ENCODE results near the gene CCDC192.
"Not testable (repeated sequence)": the region's sequence is repeated elsewhere in the genome, so short reads cannot be mapped to it uniquely, and the experiment has no call there.

The CCDC192 gene

GRCh38 chr5:127702926-127703561 lies at the start of gene CCDC192:
Gene CCDC192 (plus strand): TSS chr5:127703391. CDS start chr5:127703446, 55 bp downstream.
- in situ Hi-C loops (cut with HindIII; ENCODE audit: low sequenced_read_pairs), result no loop called here

- in situ Hi-C loops (cut with HindIII; ENCODE audit: low sequenced_read_pairs), result no loop called here
Observed at GRCh38 chr5:127656825-127657224, 46.4 kb upstream of the CCDC192 start.

- in situ Hi-C loops (cut with HindIII; ENCODE audit: low sequenced_read_pairs), result loop anchor here (10.0 kb wide), 1 partner anchor 75 kb away; no protein-coding TSS in a partner anchor
Observed at GRCh38 chr5:127660047-127660733, 43.0 kb upstream of the CCDC192 start.

- in situ Hi-C loops (cut with HindIII; ENCODE audit: low sequenced_read_pairs), result loop anchor here (10.0 kb wide), 1 partner anchor 79 kb away; no protein-coding TSS in a partner anchor
Observed at GRCh38 chr5:127664093-127664492, 39.1 kb upstream of the CCDC192 start.

DNA sequence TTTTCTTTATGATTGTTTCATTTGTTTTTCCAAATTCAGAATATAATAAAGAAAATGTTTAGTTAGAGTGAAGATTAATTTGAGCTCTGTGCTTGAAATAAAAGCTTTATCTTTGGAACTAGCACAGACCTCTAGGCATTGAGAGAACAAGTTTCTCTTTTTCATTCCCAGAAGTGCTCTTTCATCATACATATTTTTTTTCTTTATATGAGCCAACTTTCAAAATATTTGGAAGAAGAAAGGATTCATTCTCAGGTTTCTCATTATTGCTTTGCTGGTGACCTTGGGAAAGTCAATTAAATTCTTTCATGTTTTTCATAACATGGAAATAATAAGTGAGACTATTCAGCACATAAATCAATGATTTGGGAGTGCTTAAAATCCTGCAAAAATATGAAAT lies 37.5 kb upstream of the CCDC192 start:
- in situ Hi-C loops (cut with HindIII; ENCODE audit: low sequenced_read_pairs), result loop anchor here (10.0 kb wide), 1 partner anchor 81 kb away; no protein-coding TSS in a partner anchor

DNA sequence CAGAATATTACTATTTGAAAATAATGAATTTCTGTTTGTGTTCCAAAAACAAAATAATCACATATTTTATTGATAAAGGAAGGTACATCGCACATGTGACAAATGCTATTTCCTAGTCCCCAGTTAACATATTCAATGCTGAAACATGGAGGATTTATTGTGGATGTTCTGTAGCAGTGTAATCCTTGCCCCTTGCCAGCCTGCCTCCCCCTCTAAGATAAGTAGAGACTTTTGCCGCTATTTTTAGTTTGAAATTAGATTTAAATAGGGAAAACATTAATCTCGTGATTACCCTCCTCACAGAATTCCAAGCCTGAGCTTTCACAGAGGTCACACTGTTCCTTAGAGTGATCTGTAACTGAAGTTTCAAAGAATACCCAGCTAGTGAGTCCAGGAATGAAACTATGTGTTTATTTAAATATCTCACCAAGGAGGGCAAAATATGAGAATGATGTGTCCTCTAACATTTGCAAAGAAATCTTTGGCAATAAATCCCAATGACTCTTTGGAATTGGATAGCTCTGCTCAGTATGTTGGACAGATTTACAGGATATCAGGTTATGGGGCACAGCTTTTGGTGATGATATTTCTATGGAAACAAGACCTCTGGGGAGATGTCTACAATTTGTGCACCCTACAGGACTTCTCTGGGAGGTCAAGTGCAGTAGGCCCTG lies 37.0 kb upstream of the CCDC192 start:
- in situ Hi-C loops (cut with HindIII; ENCODE audit: low sequenced_read_pairs), result loop anchor here (10.0 kb wide), 1 partner anchor 81 kb away; no protein-coding TSS in a partner anchor

DNA sequence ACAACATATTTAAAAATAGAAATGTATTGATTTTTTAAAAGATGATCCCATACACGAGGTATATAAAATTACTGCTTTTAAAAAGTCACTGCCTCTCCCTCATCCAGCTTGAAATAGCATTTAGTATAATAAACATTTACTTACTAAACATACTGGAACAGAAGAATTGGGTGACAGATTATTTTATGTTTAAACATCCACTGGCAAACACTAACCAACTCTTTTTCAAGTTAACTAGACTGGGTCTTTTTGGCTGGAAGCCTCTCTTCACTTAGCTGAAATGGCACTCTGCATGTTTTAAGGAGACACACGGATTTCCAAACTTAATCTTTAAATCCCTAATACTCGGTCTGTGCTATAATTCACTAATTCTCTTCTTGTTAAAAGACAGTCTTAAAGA lies 35.3 kb upstream of the CCDC192 start:
- in situ Hi-C loops (cut with HindIII; ENCODE audit: low sequenced_read_pairs), result loop anchor here (10.0 kb wide), 1 partner anchor 83 kb away; no protein-coding TSS in a partner anchor

- in situ Hi-C loops (cut with HindIII; ENCODE audit: low sequenced_read_pairs), result no loop called here
Observed at GRCh38 chr5:127671218-127671617, 32.0 kb upstream of the CCDC192 start.

DNA sequence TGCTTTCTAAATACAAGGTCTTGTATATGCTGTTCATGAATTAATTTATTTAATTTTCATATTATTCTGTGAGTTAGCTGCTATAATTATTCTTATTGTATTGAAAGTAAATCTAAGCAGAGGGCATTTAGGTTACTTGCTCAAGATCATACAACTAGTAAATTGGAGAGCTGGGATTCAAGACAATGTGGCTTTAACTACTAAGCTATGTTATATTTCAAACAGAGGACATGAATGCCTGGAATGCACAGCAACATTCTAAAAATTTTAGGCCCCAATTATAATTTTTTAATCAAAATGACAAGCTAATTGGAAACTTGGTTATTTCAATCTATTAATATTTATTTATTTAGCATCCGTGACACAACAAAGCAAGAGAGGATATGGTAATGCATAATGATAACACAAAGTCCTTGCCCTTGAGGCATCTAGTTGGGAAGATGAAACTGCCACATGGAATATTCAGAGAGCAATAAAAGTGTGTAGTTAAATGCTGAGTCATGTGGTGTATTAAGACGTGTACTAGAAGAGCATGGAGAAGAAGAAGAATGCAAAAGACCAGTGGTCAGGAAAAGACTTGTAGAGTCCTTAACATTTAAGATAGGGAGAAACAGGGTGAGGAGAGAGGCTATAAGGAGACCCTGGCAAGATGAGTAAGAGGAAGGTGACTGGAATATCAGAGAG lies 29.9 kb upstream of the CCDC192 start:
- in situ Hi-C loops (cut with HindIII; ENCODE audit: low sequenced_read_pairs), result no loop called here

DNA sequence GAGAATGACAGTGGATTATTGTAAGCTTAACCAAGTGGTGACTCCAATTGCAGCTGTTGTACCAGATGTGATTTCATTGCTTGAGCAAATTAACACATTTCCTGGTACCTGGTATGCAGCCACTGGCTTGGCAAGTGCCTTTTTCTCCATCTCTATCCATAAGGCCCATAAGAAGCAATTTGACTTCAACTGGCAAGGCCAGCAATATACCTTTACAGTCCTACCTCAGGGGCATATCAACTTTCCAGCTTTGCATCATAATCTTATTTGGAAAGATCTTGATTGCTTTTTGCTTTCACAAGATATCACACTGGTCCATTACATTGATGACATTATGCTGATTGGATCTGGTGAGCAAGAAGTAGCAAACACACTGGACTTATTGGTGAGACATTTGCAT lies 26.2 kb upstream of the CCDC192 start:
- in situ Hi-C loops (cut with HindIII; ENCODE audit: low sequenced_read_pairs), result not testable (repeated sequence)

GRCh38 chr5:127679691-127680330 lies 23.4 kb upstream of the CCDC192 start:
- in situ Hi-C loops (cut with HindIII; ENCODE audit: low sequenced_read_pairs), result not testable (repeated sequence)

- in situ Hi-C loops (cut with HindIII; ENCODE audit: low sequenced_read_pairs), result no loop called here
Observed at GRCh38 chr5:127680595-127680994, 22.6 kb upstream of the CCDC192 start.

DNA sequence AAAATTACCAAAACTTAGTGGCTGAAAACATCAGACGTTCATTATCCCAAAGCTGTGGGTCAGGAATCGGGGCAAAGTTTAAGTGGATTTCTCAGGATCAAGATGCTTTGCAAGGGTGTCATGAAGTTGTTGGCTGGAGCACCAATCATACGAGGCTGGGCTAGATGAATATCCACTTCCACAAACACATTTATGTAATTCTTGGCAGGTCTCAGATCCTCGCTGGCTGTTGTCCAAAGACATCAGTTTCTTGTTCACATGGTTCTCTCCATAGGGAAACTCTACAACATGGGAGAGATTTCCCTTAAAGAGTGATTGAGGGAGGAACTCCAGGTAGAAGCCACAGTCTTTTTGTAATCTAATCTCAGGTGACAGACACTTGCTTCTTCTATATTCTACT lies 20.2 kb upstream of the CCDC192 start:
- in situ Hi-C loops (cut with HindIII; ENCODE audit: low sequenced_read_pairs), result no loop called here

DNA sequence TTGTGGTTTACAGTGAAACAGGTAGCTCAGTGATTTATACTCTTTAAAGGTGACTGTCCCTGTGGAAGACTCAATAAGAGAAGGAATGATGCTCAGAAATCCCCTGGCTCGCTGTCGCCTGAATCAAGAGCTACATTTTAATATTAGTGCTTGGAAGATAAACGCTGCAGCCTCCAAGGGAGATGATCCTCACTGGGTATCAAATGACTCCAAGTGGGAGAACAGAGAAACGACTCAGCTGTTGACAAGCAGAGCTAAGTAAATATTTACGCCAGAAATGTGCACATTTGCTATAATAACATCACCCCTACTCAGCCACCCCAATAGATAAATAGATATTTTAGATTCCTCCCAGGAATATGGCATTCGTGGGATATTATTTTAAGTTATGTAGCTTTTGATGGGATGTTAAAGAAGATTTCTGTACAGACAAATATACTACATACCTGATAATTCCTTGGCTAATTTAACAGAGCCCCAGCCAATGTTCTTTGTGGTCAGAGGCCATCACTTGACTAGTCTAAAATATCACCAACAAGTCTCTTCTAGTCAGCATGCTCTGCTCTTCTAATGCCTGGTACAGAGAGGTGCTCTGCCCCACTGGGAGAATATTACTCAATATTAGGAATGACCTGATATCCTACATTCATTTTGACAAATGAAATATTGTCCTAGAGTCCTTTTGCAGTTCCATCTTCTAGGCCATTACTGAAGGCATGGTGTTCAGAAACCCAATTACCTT lies 18.3 kb upstream of the CCDC192 start:
- in situ Hi-C loops (cut with HindIII; ENCODE audit: low sequenced_read_pairs), result no loop called here

DNA sequence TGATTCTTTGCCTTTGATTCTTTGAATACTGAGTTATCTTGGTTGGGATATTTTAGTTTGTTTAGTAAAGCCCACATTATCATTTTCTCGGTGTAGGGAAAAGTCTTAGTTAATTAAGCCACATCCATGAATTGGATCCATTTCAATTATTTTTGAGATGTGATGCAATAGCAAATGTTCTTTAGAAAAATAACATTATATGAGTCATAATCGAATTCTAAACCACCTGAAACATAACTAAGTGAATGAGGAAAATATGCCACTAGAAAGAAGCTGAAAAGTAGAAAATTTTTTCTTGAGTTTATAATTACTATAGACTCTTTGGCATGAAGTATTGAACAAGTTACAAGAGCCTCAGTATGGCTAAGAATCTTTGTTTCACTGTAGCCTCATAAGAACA lies 17.5 kb upstream of the CCDC192 start:
- in situ Hi-C loops (cut with HindIII; ENCODE audit: low sequenced_read_pairs), result no loop called here

- in situ Hi-C loops (cut with HindIII; ENCODE audit: low sequenced_read_pairs), result no loop called here
Observed at GRCh38 chr5:127686424-127686823, 16.8 kb upstream of the CCDC192 start.

GRCh38 chr5:127694518-127695171 lies 8.5 kb upstream of the CCDC192 start:
- in situ Hi-C loops (cut with HindIII; ENCODE audit: low sequenced_read_pairs), result no loop called here

- in situ Hi-C loops (cut with HindIII; ENCODE audit: low sequenced_read_pairs), result no loop called here
Observed at GRCh38 chr5:127695346-127695745, 7.8 kb upstream of the CCDC192 start.

DNA sequence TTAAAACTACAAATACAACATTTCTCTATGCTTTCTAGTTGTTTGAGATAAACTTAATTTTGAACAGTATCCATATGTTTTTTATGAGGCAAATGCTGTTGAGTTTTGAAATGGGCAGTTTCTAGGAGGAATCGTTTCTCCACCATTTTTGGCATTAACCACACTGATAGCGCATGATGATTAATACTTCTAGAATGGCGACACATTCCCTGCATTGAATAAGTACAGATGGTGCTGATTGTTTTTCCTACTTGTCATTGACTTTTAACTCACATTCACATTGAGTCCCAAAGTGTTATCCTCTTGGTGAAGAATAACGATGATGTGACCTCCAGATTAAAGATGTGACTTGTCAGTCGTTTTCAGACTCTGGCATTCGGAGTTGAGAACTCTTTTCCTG lies 6.5 kb upstream of the CCDC192 start:
- in situ Hi-C loops (cut with HindIII; ENCODE audit: low sequenced_read_pairs), result no loop called here
